H1 (cell line): ENCODE measurements around the gene TCFL5. TPM values are rescaled to one million over a fixed set of nuclear protein-coding genes. Genes with fewer than 3 reads are reported as not detected.

Experiments
- CTCF ChIA-PET: fragments of 300-600 bp; sonication (Branson Sonifier 250); formaldehyde crosslinking; loops from one replicate; lab custom pipeline; 2021; ENCODE audit not compliant: partially characterized antibody; lab: Charles Lee
- POLR2A ChIA-PET: fragments of 300-600 bp; sonication (Branson Sonifier 250); formaldehyde crosslinking; loops from one replicate; lab custom pipeline; 2021; ENCODE audit warnings: inconsistent platforms; ENCODE audit not compliant: partially characterized antibody; lab: Charles Lee
- DNase-seq, 2 experiments: peaks; one replicate each; pipeline versions ENCODE4 v3.0.0 to v3.0.0-alpha.2; 2010 to 2022; ENCODE audit warnings: low spot score in 2 of 2, low read depth in 1 of 2, mixed read lengths in 1 of 2
- FAIRE-seq: peaks from 2 replicates; lab custom pipeline; 2011; peaks lifted over from hg19 to GRCh38; lab: Jason Lieb, UNC
- H2AFZ ChIP-seq: 2 replicates; pipeline ENCODE4 v1.8.1; 2012; ENCODE audit warnings: low read length, inconsistent platforms
- H2AK5ac ChIP-seq: 2 replicates; pipeline ENCODE4 v1.6.1; 2013; ENCODE audit warnings: low read depth, low read length
- H2BK120ac ChIP-seq: replicated peaks from 2 replicates; pipeline ENCODE3; 2013; ENCODE audit warnings: low read depth, low read length, inconsistent platforms
- H2BK12ac ChIP-seq: 2 replicates; pipeline ENCODE4 v1.6.1; 2013; ENCODE audit warnings: low read depth, low read length
- H2BK15ac ChIP-seq: 2 replicates; pipeline ENCODE4 v1.6.1; 2013; ENCODE audit warnings: low read length
- H2BK20ac ChIP-seq: 2 replicates; pipeline ENCODE4 v1.6.1; 2013; ENCODE audit warnings: low read length
- H2BK5ac ChIP-seq: 2 replicates; pipeline ENCODE4 v1.6.1; 2013; ENCODE audit warnings: low read depth, low read length
- H3K14ac ChIP-seq: 2 replicates; pipeline ENCODE4 v1.6.1; 2013; ENCODE audit warnings: inconsistent platforms; ENCODE audit not compliant: insufficient read length
- H3K18ac ChIP-seq: 2 replicates; pipeline ENCODE4 v1.6.1; 2013; ENCODE audit warnings: low read length; ENCODE audit errors: extremely low read depth
- H3K23ac ChIP-seq: 2 replicates; pipeline ENCODE4 v1.6.1; 2013; ENCODE audit warnings: inconsistent platforms; ENCODE audit not compliant: insufficient read length
- H3K23me2 ChIP-seq: 2 replicates; pipeline ENCODE4 v1.6.1; 2013; ENCODE audit warnings: low read depth, low read length
- H3K27ac ChIP-seq: 2 replicates; pipeline ENCODE4 v1.6.1; 2011; ENCODE audit warnings: low read depth, low read length, inconsistent platforms
- H3K27me3 ChIP-seq, 4 experiments: replicated peaks in 1 of 4; 1 replicate in 1 of 4; 2 replicates in 3 of 4; pipeline versions ENCODE4 v1.6.1 to v1.8.1; 2011 to 2013; ENCODE audit warnings: low read length in 3 of 4, mild to moderate bottlenecking in 3 of 4, inconsistent platforms in 2 of 4, mixed read lengths in 2 of 4, moderate library complexity in 1 of 4; ENCODE audit not compliant: control insufficient read depth in 3 of 4, insufficient read depth in 3 of 4; ENCODE audit errors: extremely low read depth in 1 of 4
- H3K36me3 ChIP-seq, 4 experiments: 2 replicates each; pipeline versions ENCODE4 v1.6.1 to v1.8.1; 2011 to 2013; ENCODE audit warnings: mild to moderate bottlenecking in 4 of 4, low read length in 3 of 4, moderate library complexity in 2 of 4, control low read depth in 1 of 4, inconsistent platforms in 1 of 4; ENCODE audit not compliant: insufficient read depth in 4 of 4, control insufficient read depth in 2 of 4
- H3K4ac ChIP-seq: replicated peaks from 2 replicates; pipeline ENCODE3; 2013; ENCODE audit warnings: low read length, low read depth, mixed read lengths, inconsistent platforms; ENCODE audit not compliant: insufficient read length
- H3K4me1 ChIP-seq, 4 experiments: replicated peaks in 1 of 4; 1 replicate in 1 of 4; 2 replicates in 3 of 4; pipeline versions ENCODE4 v1.6.1 to v1.8.1; 2011 to 2013; ENCODE audit warnings: low read length in 3 of 4, inconsistent platforms in 2 of 4, mixed read lengths in 1 of 4; ENCODE audit not compliant: insufficient read depth in 4 of 4, control insufficient read depth in 3 of 4
- H3K4me2 ChIP-seq, 2 experiments: 2 replicates each; pipeline versions ENCODE4 v1.6.1 to v1.8.1; 2011 to 2013; ENCODE audit warnings: low read depth in 2 of 2, low read length in 2 of 2, control low read depth in 1 of 2, inconsistent platforms in 1 of 2, mild to moderate bottlenecking in 1 of 2; ENCODE audit not compliant: insufficient read depth in 1 of 2
- H3K4me3 ChIP-seq, 4 experiments: fragments of 200-600, 300-600 bp in 1 of 4; sonication (generic), shearing (Covaris generic), sonication (Bioruptor Twin) in 1 of 4; 2 replicates each; pipeline versions ENCODE4 v1.5.1 to v1.8.1; 2011 to 2016; ENCODE audit warnings: low read length in 4 of 4, low read depth in 3 of 4, control low read depth in 2 of 4, inconsistent platforms in 2 of 4, mild to moderate bottlenecking in 2 of 4, mixed read lengths in 1 of 4, moderate library complexity in 1 of 4; ENCODE audit not compliant: insufficient read depth in 2 of 4; ENCODE audit errors: extremely low read depth in 1 of 4
- H3K56ac ChIP-seq: replicated peaks from 2 replicates; pipeline ENCODE3; 2013; ENCODE audit warnings: low read depth, mild to moderate bottlenecking, mixed read lengths, low read length, inconsistent platforms; ENCODE audit not compliant: insufficient read length
- H3K79me1 ChIP-seq: 2 replicates; pipeline ENCODE4 v1.6.1; 2013; ENCODE audit warnings: low read depth, low read length, control low read depth
- H3K79me2 ChIP-seq, 2 experiments: 2 replicates each; pipeline versions ENCODE4 v1.6.1 to v1.8.1; 2012 to 2013; ENCODE audit warnings: low read length in 2 of 2, mild to moderate bottlenecking in 2 of 2, inconsistent platforms in 1 of 2; ENCODE audit not compliant: insufficient read depth in 2 of 2, control insufficient read depth in 1 of 2
- H3K9ac ChIP-seq, 4 experiments: replicated peaks in 1 of 4; 1 replicate in 1 of 4; 2 replicates in 3 of 4; pipeline versions ENCODE4 v1.6.1 to v1.8.1; 2011 to 2013; ENCODE audit warnings: low read depth in 3 of 4, low read length in 3 of 4, control low read depth in 2 of 4, mild to moderate bottlenecking in 2 of 4, moderate library complexity in 2 of 4, inconsistent platforms in 1 of 4; ENCODE audit errors: extremely low read depth in 1 of 4
- H3K9me3 ChIP-seq, 2 experiments: 2 replicates each; pipeline versions ENCODE4 v1.6.1 to v1.8.1; 2012 to 2013; ENCODE audit warnings: mild to moderate bottlenecking in 2 of 2, moderate library complexity in 2 of 2, control low read depth in 1 of 2, inconsistent platforms in 1 of 2, low read depth in 1 of 2, low read length in 1 of 2, mixed read lengths in 1 of 2; ENCODE audit not compliant: insufficient read depth in 2 of 2
- H4K20me1 ChIP-seq, 2 experiments: replicated peaks in 1 of 2; 2 replicates each; pipeline versions ENCODE3 to v1.8.1; 2011 to 2013; ENCODE audit warnings: inconsistent platforms in 2 of 2, low read length in 2 of 2, mild to moderate bottlenecking in 1 of 2; ENCODE audit not compliant: insufficient read depth in 2 of 2, control insufficient read depth in 1 of 2
- H4K5ac ChIP-seq: 2 replicates; pipeline ENCODE4 v1.6.1; 2013; ENCODE audit warnings: low read length, low read depth, mixed read lengths, inconsistent platforms; ENCODE audit not compliant: insufficient read length
- H4K8ac ChIP-seq: 2 replicates; pipeline ENCODE4 v1.8.0; 2013; ENCODE audit warnings: mild to moderate bottlenecking, moderate library complexity, low read length, inconsistent platforms; ENCODE audit not compliant: insufficient read depth; ENCODE audit errors: extremely low read depth
- H4K91ac ChIP-seq: replicated peaks from 2 replicates; pipeline ENCODE3; 2013; ENCODE audit warnings: low read length, mixed read lengths, inconsistent platforms; ENCODE audit not compliant: insufficient read length
- POLR2A ChIP-seq, 2 experiments: IDR thresholded peaks; 1 replicate in 1 of 2; 2 replicates in 1 of 2; pipeline ENCODE4 v1.6.1; 2011; ENCODE audit warnings: low read depth in 2 of 2, low read length in 2 of 2, mild to moderate bottlenecking in 2 of 2; ENCODE audit errors: control extremely low read depth in 1 of 2
- ZNF274 ChIP-seq: IDR thresholded peaks from 2 replicates; pipeline ENCODE4 v1.7.0; 2012; ENCODE audit warnings: low read length, borderline replicate concordance; ENCODE audit errors: extremely low read depth
- WGBS, 2 experiments: shearing (Covaris generic) in 1 of 2; methylation state at CpG; one replicate each; pipeline versions ENCODE4 v1.1.6 to v1.1.7; 2013 to 2015; ENCODE audit warnings: low lambda C conversion rate in 2 of 2, mixed read lengths in 2 of 2, inconsistent platforms in 1 of 2, low coverage in 1 of 2, missing lambda C conversion rate in 1 of 2; ENCODE audit not compliant: insufficient replicate concordance in 2 of 2, insufficient coverage in 1 of 2, insufficient read length in 1 of 2; ENCODE audit errors: extremely low coverage in 1 of 2, missing lambda C conversion rate in 1 of 2; 5-methylcytosine and 5-hydroxymethylcytosine counted together
- polyA plus RNA-seq, 7 experiments: library from polyadenylated mRNA; depleted of rRNA in 3 of 7; stranded (reverse) in 5 of 7; unstranded in 2 of 7; fragments of >200 nt in 5 of 7; fragments of 200-250 nt in 2 of 7; gene quantifications; 1 replicate in 5 of 7; 2 replicates in 1 of 7; 4 replicates in 1 of 7; pipeline versions ENCODE4 v1.2.1 to v1.2.3, GENCODE V29; 2011 to 2013; ENCODE audit warnings: missing spikeins in 2 of 7, mixed read lengths in 2 of 7
- total RNA-seq: library from RNA; stranded (reverse); fragmentation: NEBNext Ultra II Directional; extraction: Animal tissue kit (Norgen Biotek cat#: 25700); gene quantifications from 2 replicates; pipeline ENCODE4 v1.2.1, GENCODE V29; 2021

Gene TCFL5
- total and polyA plus RNA-seq, 2 of the 8 experiments (the other 6 are each of a cell fraction or from before 2014, with no cell fraction given): 6.2 to 15.0 TPM

DNA sequence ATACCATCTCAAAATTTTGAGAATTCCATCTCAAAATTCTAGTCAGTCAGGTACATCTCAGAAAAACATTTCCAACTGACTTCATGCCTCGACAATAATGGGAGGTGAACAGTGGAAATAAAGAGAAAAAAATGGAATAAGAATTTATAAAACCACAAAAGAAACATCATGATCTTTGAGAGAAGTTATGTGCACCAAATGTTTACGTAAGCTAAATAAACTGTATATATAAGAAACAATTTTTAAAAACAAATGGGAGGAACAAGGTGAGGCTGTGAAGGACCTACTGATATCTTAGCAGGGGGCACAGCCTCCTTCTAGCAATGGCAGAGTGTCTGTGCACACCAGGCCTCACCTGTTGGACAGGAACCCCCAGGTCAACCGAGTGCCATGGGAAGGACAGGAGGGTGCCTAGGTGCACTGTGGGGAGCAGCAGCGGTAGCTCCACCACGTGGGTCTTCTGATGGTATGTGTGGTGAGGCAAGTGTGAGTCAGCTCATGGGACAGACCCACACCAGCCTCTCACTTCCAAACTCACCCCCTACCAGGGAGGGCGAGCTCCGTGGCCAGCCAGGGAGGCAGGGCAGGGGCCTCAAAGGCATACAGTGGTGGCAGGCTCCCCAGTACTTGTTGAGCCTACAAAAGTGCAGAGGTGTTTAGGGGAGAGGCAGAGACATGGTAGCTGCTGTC lies 41.4 kb upstream of the TCFL5 start:
- no peak for DNase-seq
- CTCF ChIA-PET: interaction anchor here (0.6 to 4.4 kb wide), 14 partner anchors 9 to 70 kb away, joined by 3 to 26 read pairs (median 6); no protein-coding TSS in a partner anchor

More for the DNA sequence above, 41.4 kb upstream of the TCFL5 start:
- no peak overlapping the region for H2BK5ac ChIP-seq
- no peak overlapping the region for H3K14ac ChIP-seq
- H3K9ac ChIP-seq: no peak overlapping the region
- no peak overlapping the region for H2BK120ac ChIP-seq
- no peak overlapping the region for H2AFZ ChIP-seq
- no peak overlapping the region for H3K4me3 ChIP-seq
- H4K8ac ChIP-seq: no peak overlapping the region
- H3K4me2 ChIP-seq: no peak overlapping the region
- H3K36me3 ChIP-seq: peaks cover 39 to 60% (median 47%) of the 10 kb centered on the region in 4 experiments
- no peak overlapping the region for H2BK20ac ChIP-seq
- H3K56ac ChIP-seq: no peak overlapping the region
- H3K27me3 ChIP-seq: no peaks in the 10 kb centered on the region
- H2BK15ac ChIP-seq: no peak overlapping the region
- WGBS, 2 experiments: 88% methylated on average over 7 of the region's 7 CpGs; no CpG with 5 or more reads in 1 of the 2 experiments
- H3K79me1 ChIP-seq: peaks cover 10% of the 10 kb centered on the region
- H2BK12ac ChIP-seq: no peak overlapping the region
- no peak overlapping the region for H4K5ac ChIP-seq
- peaks cover 5 to 22% of the 10 kb centered on the region in 2 experiments for H4K20me1 ChIP-seq
- H3K9me3 ChIP-seq: no peaks in the 10 kb centered on the region
- POLR2A ChIA-PET: interaction anchor here (1.1 to 9.9 kb wide), 7 partner anchors 9 to 68 kb away, joined by 3 to 88 read pairs (median 45); partner anchors contain the start of genes DIDO1 and GID8
- H3K4ac ChIP-seq: no peak overlapping the region
- TF ChIP-seq ZNF274: no peak
- TF ChIP-seq POLR2A (IDR thresholded peaks at IDR 0.05; ENCODE audit: control extremely low read depth in 1 of 2, low read depth in 2 of 2, low read length in 2 of 2): peak in 1 of 2 experiments; percentile 20; a peak in 1 of 3 replicates
- TF ChIP-seq, all 59 proteins: peak for 1
- Histone ChIP-seq H3K27ac (no peak overlapping the region), H4K91ac (no peak overlapping the region), H3K4me1 (peaks cover 9 to 18% (median 15%) of the 10 kb centered on the region in 4 experiments), H2AK5ac (no peak overlapping the region), H3K18ac (no peak overlapping the region), H3K79me2 (peaks cover 0 to 5% of the 10 kb centered on the region in 2 experiments; a peak in 2 of 4 replicates), H3K23ac (no peak overlapping the region), H3K23me2 (no peaks in the 10 kb centered on the region)
- FAIRE-seq: no peak
